ENCODE data around the gene MUC22.

DNA sequence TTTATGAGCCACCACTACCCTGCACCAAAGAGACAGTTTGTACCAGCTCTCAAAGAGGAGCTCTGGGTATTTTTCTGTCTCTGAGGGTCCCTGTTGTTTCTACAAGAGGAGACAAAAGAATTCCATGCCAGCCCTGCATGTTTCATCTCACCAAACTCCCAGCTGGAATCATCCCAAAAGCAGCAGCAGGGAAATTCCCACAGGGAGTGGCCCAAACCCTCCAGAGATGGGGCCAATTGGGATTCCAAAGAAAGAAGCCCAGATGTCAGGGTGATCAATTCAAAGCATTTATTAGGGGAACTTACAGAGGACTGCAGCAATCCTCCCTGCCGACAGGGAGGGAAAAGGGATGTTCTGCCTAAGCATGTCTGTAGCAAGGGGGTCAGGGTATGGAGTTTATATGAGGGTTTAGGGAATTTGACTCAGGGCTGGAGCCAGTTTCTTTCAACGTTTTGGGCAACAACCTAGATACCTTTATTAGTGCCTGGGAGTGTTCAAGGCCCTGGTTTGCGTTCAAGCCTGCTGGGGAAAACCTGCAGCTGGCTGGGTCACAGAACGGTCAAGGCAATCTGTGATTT lies 47.2 kb downstream of the MUC22 start:
- TF ChIP-seq FOSL2 (IDR thresholded peaks at IDR 0.05) (no peak), FOSL2 (CRISPR knock-in tag; IDR thresholded peaks at IDR 0.05) (no peak), CHD2 (IDR thresholded peaks at IDR 0.05; ENCODE audit: low read length, partially characterized antibody) (no peak), RFX5 (IDR thresholded peaks at IDR 0.05) (no peak), EP300 (IDR thresholded peaks at IDR 0.05) (no peak), MAZ (IDR thresholded peaks at IDR 0.05; ENCODE audit: borderline replicate concordance, low read depth, low read length) (no peak), SMC3 (IDR thresholded peaks at IDR 0.05) (no peak)
- TF ChIP-seq, protein P1, sequence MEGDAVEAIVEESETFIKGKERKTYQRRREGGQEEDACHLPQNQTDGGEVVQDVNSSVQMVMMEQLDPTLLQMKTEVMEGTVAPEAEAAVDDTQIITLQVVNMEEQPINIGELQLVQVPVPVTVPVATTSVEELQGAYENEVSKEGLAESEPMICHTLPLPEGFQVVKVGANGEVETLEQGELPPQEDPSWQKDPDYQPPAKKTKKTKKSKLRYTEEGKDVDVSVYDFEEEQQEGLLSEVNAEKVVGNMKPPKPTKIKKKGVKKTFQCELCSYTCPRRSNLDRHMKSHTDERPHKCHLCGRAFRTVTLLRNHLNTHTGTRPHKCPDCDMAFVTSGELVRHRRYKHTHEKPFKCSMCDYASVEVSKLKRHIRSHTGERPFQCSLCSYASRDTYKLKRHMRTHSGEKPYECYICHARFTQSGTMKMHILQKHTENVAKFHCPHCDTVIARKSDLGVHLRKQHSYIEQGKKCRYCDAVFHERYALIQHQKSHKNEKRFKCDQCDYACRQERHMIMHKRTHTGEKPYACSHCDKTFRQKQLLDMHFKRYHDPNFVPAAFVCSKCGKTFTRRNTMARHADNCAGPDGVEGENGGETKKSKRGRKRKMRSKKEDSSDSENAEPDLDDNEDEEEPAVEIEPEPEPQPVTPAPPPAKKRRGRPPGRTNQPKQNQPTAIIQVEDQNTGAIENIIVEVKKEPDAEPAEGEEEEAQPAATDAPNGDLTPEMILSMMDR (IDR thresholded peaks at IDR 0.05) = no peak
- TF ChIP-seq, protein P2, sequence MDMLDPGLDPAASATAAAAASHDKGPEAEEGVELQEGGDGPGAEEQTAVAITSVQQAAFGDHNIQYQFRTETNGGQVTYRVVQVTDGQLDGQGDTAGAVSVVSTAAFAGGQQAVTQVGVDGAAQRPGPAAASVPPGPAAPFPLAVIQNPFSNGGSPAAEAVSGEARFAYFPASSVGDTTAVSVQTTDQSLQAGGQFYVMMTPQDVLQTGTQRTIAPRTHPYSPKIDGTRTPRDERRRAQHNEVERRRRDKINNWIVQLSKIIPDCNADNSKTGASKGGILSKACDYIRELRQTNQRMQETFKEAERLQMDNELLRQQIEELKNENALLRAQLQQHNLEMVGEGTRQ (IDR thresholded peaks at IDR 0.05) = no peak
- TF ChIP-seq, protein P3, sequence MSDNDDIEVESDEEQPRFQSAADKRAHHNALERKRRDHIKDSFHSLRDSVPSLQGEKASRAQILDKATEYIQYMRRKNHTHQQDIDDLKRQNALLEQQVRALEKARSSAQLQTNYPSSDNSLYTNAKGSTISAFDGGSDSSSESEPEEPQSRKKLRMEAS (IDR thresholded peaks at IDR 0.05) = no peak
- TF ChIP-seq, protein P4, sequence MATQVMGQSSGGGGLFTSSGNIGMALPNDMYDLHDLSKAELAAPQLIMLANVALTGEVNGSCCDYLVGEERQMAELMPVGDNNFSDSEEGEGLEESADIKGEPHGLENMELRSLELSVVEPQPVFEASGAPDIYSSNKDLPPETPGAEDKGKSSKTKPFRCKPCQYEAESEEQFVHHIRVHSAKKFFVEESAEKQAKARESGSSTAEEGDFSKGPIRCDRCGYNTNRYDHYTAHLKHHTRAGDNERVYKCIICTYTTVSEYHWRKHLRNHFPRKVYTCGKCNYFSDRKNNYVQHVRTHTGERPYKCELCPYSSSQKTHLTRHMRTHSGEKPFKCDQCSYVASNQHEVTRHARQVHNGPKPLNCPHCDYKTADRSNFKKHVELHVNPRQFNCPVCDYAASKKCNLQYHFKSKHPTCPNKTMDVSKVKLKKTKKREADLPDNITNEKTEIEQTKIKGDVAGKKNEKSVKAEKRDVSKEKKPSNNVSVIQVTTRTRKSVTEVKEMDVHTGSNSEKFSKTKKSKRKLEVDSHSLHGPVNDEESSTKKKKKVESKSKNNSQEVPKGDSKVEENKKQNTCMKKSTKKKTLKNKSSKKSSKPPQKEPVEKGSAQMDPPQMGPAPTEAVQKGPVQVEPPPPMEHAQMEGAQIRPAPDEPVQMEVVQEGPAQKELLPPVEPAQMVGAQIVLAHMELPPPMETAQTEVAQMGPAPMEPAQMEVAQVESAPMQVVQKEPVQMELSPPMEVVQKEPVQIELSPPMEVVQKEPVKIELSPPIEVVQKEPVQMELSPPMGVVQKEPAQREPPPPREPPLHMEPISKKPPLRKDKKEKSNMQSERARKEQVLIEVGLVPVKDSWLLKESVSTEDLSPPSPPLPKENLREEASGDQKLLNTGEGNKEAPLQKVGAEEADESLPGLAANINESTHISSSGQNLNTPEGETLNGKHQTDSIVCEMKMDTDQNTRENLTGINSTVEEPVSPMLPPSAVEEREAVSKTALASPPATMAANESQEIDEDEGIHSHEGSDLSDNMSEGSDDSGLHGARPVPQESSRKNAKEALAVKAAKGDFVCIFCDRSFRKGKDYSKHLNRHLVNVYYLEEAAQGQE (IDR thresholded peaks at IDR 0.05) = no peak

Measured in A549 (cell line).